ENCODE results near the gene UGGT1.

GRCh38 chr2:128196471-128196931 lies 105.5 kb downstream of the UGGT1 start:
- TF ChIP-seq POLR3A (IDR thresholded peaks at IDR 0.05; ENCODE audit: borderline replicate concordance, extremely low read depth, insufficient read depth, insufficient read length) (no peak), SMC3 (conservative IDR thresholded peaks at IDR 0.05; ENCODE audit: insufficient read depth, low read depth, low read length) (no peak), FOXA1 (IDR thresholded peaks at IDR 0.05; ENCODE audit: borderline replicate concordance) (no peak), CTCF (IDR thresholded peaks at IDR 0.05 in 2 of 3, conservative IDR thresholded peaks at IDR 0.05 in 1 of 3; ENCODE audit: insufficient read depth in 2 of 3, low read depth in 1 of 3, low read length in 3 of 3) (no peak), CHD2 (IDR thresholded peaks at IDR 0.05; ENCODE audit: low read depth, low read length) (no peak), YY1 (IDR thresholded peaks at IDR 0.05; ENCODE audit: borderline replicate concordance in 1 of 3, control insufficient read depth in 1 of 3, extremely low read depth in 1 of 3, insufficient read depth in 3 of 3, insufficient read length in 1 of 3, insufficient replicate concordance in 2 of 3, low read depth in 1 of 3, low read length in 2 of 3) (no peak), EGR1 (conservative IDR thresholded peaks at IDR 0.05) (no peak), L3MBTL2 (IDR thresholded peaks at IDR 0.05) (no peak), TRIM24 (IDR thresholded peaks at IDR 0.05) (no peak)
